ENCODE results near the gene SEC23A. TPM values are rescaled to one million over a fixed set of nuclear protein-coding genes. Genes with fewer than 3 reads are reported as not detected.
"Not testable (repeated sequence)": the region's sequence is repeated elsewhere in the genome, so short reads cannot be mapped to it uniquely, and the experiment has no call there.

The SEC23A gene
- total and polyA plus RNA-seq, 2 donors (not counting 1 experiment from before 2014, with no cell fraction given) = 13.2 to 52.3 TPM

GRCh38 chr14:39071096-39071495 lies 31.9 kb downstream of the SEC23A start:
- intact Hi-C loops (cut with micrococcal nuclease) = no loop called here
- Mint-ChIP-seq H3K4me3 (no peak overlapping the region), H3K27ac (no peak overlapping the region), H3K27me3 (no peaks in the 10 kb centered on the region), H3K4me1 (no peaks in the 10 kb centered on the region), H3K9me3 (ENCODE audit: insufficient read depth) (no peaks in the 10 kb centered on the region)
- peaks cover 12% of the 10 kb centered on the region for H3K79me2 ChIP-seq (ENCODE audit: control insufficient read depth, insufficient read depth, low read length)
- ATAC-seq (ENCODE audit: low read depth) (no peak), DNase-seq (no peak)
- no peaks in the 10 kb centered on the region for H3K4me1 ChIP-seq (ENCODE audit: control insufficient read depth in 2 of 2, insufficient read depth in 2 of 2, low read length in 2 of 2)
- no peak overlapping the region for H3K27ac ChIP-seq (ENCODE audit: low read length in 2 of 2)
- ChIA-PET POLR2A (no interaction called here), CTCF (no interaction called here)
- no peak overlapping the region for H3K4me3 ChIP-seq (ENCODE audit: control extremely low read depth in 1 of 5, extremely low read depth in 1 of 5, insufficient read depth in 1 of 5, low read depth in 2 of 5, low read length in 4 of 5)
- H3K9me3 ChIP-seq (ENCODE audit: control extremely low read depth in 1 of 3, control insufficient read depth in 2 of 3, insufficient read depth in 1 of 3, low read length in 2 of 3) = no peaks in the 10 kb centered on the region
- 100% methylated on average over 2 of the region's 2 CpGs for WGBS (ENCODE audit: insufficient coverage)
- no peaks in the 10 kb centered on the region for H3K27me3 ChIP-seq (replicated peaks in 1 of 4; ENCODE audit: control extremely low read depth in 1 of 4, control insufficient read depth in 3 of 4, insufficient read depth in 4 of 4, low read length in 3 of 4)
- TF ChIP-seq, protein P1, sequence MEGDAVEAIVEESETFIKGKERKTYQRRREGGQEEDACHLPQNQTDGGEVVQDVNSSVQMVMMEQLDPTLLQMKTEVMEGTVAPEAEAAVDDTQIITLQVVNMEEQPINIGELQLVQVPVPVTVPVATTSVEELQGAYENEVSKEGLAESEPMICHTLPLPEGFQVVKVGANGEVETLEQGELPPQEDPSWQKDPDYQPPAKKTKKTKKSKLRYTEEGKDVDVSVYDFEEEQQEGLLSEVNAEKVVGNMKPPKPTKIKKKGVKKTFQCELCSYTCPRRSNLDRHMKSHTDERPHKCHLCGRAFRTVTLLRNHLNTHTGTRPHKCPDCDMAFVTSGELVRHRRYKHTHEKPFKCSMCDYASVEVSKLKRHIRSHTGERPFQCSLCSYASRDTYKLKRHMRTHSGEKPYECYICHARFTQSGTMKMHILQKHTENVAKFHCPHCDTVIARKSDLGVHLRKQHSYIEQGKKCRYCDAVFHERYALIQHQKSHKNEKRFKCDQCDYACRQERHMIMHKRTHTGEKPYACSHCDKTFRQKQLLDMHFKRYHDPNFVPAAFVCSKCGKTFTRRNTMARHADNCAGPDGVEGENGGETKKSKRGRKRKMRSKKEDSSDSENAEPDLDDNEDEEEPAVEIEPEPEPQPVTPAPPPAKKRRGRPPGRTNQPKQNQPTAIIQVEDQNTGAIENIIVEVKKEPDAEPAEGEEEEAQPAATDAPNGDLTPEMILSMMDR (IDR thresholded peaks at IDR 0.05) = no peak
- no peak for TF ChIP-seq EZH2 (IDR thresholded peaks at IDR 0.05; ENCODE audit: borderline replicate concordance, insufficient read depth, low read depth, low read length, poor library complexity, severe bottlenecking)
- peaks cover 6 to 39% of the 10 kb centered on the region in 2 experiments for H3K36me3 ChIP-seq (replicated peaks in 1 of 2; ENCODE audit: control extremely low read depth in 1 of 2, control insufficient read depth in 1 of 2, extremely low read depth in 1 of 2, insufficient read depth in 2 of 2, low read length in 1 of 2)
- H3K9ac ChIP-seq (ENCODE audit: low read length) = no peak overlapping the region
- H4K20me1 ChIP-seq (ENCODE audit: control insufficient read depth, insufficient read depth, low read length, poor library complexity, severe bottlenecking) = no peaks in the 10 kb centered on the region
- no peak overlapping the region for H2AFZ ChIP-seq (ENCODE audit: insufficient read depth, low read depth, low read length, poor library complexity, severe bottlenecking)
- H3K4me2 ChIP-seq (replicated peaks; ENCODE audit: low read depth, low read length, poor library complexity, severe bottlenecking) = no peak overlapping the region

DNA sequence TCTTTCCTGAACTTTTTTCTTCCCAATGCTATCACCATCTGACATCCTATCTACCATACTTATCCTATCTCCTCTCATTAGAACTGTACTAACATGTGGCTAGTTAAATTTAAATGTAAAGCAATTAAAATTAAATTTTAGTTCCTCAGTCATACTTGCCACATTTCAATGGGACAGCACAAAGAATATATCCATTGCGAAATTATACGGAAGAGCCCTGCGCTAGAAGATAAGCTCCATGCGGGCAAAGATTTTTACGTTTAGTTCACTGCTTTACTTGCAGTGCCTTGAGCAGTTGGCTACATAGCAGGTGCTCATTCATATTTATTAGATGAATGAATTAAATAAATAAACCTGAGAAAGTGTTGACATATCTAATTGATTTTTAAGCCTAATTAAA lies 33.1 kb downstream of the SEC23A start:
- H3K9me3 ChIP-seq (ENCODE audit: control extremely low read depth in 1 of 3, control insufficient read depth in 2 of 3, insufficient read depth in 1 of 3, low read length in 2 of 3) = no peaks in the 10 kb centered on the region
- Mint-ChIP-seq H3K27me3 (no peaks in the 10 kb centered on the region), H3K9me3 (ENCODE audit: insufficient read depth) (no peaks in the 10 kb centered on the region), H3K4me1 (no peaks in the 10 kb centered on the region), H3K4me3 (no peak overlapping the region), H3K27ac (no peak overlapping the region)
- no peaks in the 10 kb centered on the region for H3K4me1 ChIP-seq (ENCODE audit: control insufficient read depth in 2 of 2, insufficient read depth in 2 of 2, low read length in 2 of 2)
- no peaks in the 10 kb centered on the region for H3K27me3 ChIP-seq (replicated peaks in 1 of 4; ENCODE audit: control extremely low read depth in 1 of 4, control insufficient read depth in 3 of 4, insufficient read depth in 4 of 4, low read length in 3 of 4)
- peaks cover 12% of the 10 kb centered on the region for H3K79me2 ChIP-seq (ENCODE audit: control insufficient read depth, insufficient read depth, low read length)
- CTCF ChIA-PET = no interaction called here
- WGBS (ENCODE audit: insufficient coverage) = 100% methylated on average over 2 of the region's 5 CpGs
- no peak overlapping the region for H3K4me2 ChIP-seq (replicated peaks; ENCODE audit: low read depth, low read length, poor library complexity, severe bottlenecking)
- peaks cover 8 to 36% of the 10 kb centered on the region in 2 experiments for H3K36me3 ChIP-seq (replicated peaks in 1 of 2; ENCODE audit: control extremely low read depth in 1 of 2, control insufficient read depth in 1 of 2, extremely low read depth in 1 of 2, insufficient read depth in 2 of 2, low read length in 1 of 2)
- DNase-seq (no peak), ATAC-seq (ENCODE audit: low read depth) (no peak)
- H3K4me3 ChIP-seq (ENCODE audit: control extremely low read depth in 1 of 5, extremely low read depth in 1 of 5, insufficient read depth in 1 of 5, low read depth in 2 of 5, low read length in 4 of 5) = no peak overlapping the region
- no peak overlapping the region for H2AFZ ChIP-seq (ENCODE audit: insufficient read depth, low read depth, low read length, poor library complexity, severe bottlenecking)
- H3K27ac ChIP-seq (ENCODE audit: low read length in 2 of 2) = no peak overlapping the region
- intact Hi-C loops (cut with micrococcal nuclease) = no loop called here
- H4K20me1 ChIP-seq (ENCODE audit: control insufficient read depth, insufficient read depth, low read length, poor library complexity, severe bottlenecking) = no peaks in the 10 kb centered on the region
- TF ChIP-seq, protein P1 (IDR thresholded peaks at IDR 0.05) = no peak
- TF ChIP-seq EZH2 (IDR thresholded peaks at IDR 0.05; ENCODE audit: borderline replicate concordance, insufficient read depth, low read depth, low read length, poor library complexity, severe bottlenecking) = no peak
- POLR2A ChIA-PET = no interaction called here
- no peak overlapping the region for H3K9ac ChIP-seq (ENCODE audit: low read length)

- H3K9ac ChIP-seq (ENCODE audit: low read length); H3K27ac ChIP-seq (ENCODE audit: low read length in 2 of 2); H3K27me3 Mint-ChIP-seq; CTCF ChIA-PET; H3K4me3 Mint-ChIP-seq; H3K27ac Mint-ChIP-seq; H4K20me1 ChIP-seq (ENCODE audit: control insufficient read depth, insufficient read depth, low read length, poor library complexity, severe bottlenecking); H2AFZ ChIP-seq (ENCODE audit: insufficient read depth, low read depth, low read length, poor library complexity, severe bottlenecking); H3K27me3 ChIP-seq (replicated peaks in 1 of 4; ENCODE audit: control extremely low read depth in 1 of 4, control insufficient read depth in 3 of 4, insufficient read depth in 4 of 4, low read length in 3 of 4); POLR2A ChIA-PET; DNase-seq; H3K9me3 Mint-ChIP-seq (ENCODE audit: insufficient read depth); H3K4me3 ChIP-seq (ENCODE audit: control extremely low read depth in 1 of 5, extremely low read depth in 1 of 5, insufficient read depth in 1 of 5, low read depth in 2 of 5, low read length in 4 of 5); H3K4me1 ChIP-seq (ENCODE audit: control insufficient read depth in 2 of 2, insufficient read depth in 2 of 2, low read length in 2 of 2); ATAC-seq (ENCODE audit: low read depth); intact Hi-C loops (cut with micrococcal nuclease); H3K4me2 ChIP-seq (replicated peaks; ENCODE audit: low read depth, low read length, poor library complexity, severe bottlenecking); H3K9me3 ChIP-seq (ENCODE audit: control extremely low read depth in 1 of 3, control insufficient read depth in 2 of 3, insufficient read depth in 1 of 3, low read length in 2 of 3); H3K4me1 Mint-ChIP-seq: not testable (repeated sequence)
- WGBS (ENCODE audit: insufficient coverage) = 96% methylated on average over 7 of the region's 7 CpGs
- H3K79me2 ChIP-seq (ENCODE audit: control insufficient read depth, insufficient read depth, low read length) = peaks cover 12% of the 10 kb centered on the region
- peaks cover 9 to 41% of the 10 kb centered on the region in 2 experiments for H3K36me3 ChIP-seq (replicated peaks in 1 of 2; ENCODE audit: control extremely low read depth in 1 of 2, control insufficient read depth in 1 of 2, extremely low read depth in 1 of 2, insufficient read depth in 2 of 2, low read length in 1 of 2)
These were observed 33.7 kb downstream of the SEC23A start for GRCh38 chr14:39069169-39069805.

Measured in B cell (primary cell).